Neural cell (in vitro differentiated cells): Measurements from ENCODE around the gene RELA.

Experiments used
- MXI1 ChIP-seq: fragments of 450-650 bp; conservative IDR thresholded peaks from 2 replicates; pipeline ENCODE4 v1.6.1; 2014; ENCODE audit warnings: antibody characterized with exemption, mild to moderate bottlenecking; ENCODE audit not compliant: poor library complexity, severe bottlenecking
- RAD21 ChIP-seq: fragments of 450-650 bp; conservative IDR thresholded peaks from 2 replicates; pipeline ENCODE4 v1.6.1; 2014; ENCODE audit warnings: antibody characterized with exemption, mild to moderate bottlenecking, moderate library complexity
- SMC3 ChIP-seq: fragments of 450-650 bp; conservative IDR thresholded peaks from 2 replicates; pipeline ENCODE4 v1.6.1; 2014; ENCODE audit warnings: antibody characterized with exemption, mild to moderate bottlenecking, moderate library complexity; ENCODE audit not compliant: poor library complexity
- TF ChIP-seq, protein P1 (sequence below): fragments of 450-650 bp; IDR thresholded peaks from 2 replicates; pipeline ENCODE4 v1.5.1; 2014; ENCODE audit warnings: antibody characterized with exemption, mild to moderate bottlenecking, moderate library complexity; ENCODE audit not compliant: poor library complexity, severe bottlenecking

- TF ChIP-seq, protein P1, sequence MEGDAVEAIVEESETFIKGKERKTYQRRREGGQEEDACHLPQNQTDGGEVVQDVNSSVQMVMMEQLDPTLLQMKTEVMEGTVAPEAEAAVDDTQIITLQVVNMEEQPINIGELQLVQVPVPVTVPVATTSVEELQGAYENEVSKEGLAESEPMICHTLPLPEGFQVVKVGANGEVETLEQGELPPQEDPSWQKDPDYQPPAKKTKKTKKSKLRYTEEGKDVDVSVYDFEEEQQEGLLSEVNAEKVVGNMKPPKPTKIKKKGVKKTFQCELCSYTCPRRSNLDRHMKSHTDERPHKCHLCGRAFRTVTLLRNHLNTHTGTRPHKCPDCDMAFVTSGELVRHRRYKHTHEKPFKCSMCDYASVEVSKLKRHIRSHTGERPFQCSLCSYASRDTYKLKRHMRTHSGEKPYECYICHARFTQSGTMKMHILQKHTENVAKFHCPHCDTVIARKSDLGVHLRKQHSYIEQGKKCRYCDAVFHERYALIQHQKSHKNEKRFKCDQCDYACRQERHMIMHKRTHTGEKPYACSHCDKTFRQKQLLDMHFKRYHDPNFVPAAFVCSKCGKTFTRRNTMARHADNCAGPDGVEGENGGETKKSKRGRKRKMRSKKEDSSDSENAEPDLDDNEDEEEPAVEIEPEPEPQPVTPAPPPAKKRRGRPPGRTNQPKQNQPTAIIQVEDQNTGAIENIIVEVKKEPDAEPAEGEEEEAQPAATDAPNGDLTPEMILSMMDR, result no peak
- TF ChIP-seq RAD21 (no peak), MXI1 (no peak), SMC3 (no peak)
Observed at GRCh38 chr11:65657426-65657825, 5.3 kb downstream of the RELA start.
